GM12891 (cell line): ENCODE results near the gene CYLD.

Source experiments
- POLR2AphosphoS5 ChIP-seq: IDR thresholded peaks from 2 replicates; pipeline ENCODE4 v1.6.1; 2011; ENCODE audit warnings: low read depth, low read length, control low read depth
- SPI1 ChIP-seq: IDR thresholded peaks from 2 replicates; pipeline ENCODE4 v1.6.1; 2011; ENCODE audit warnings: low read depth, low read length, control low read depth
- TAF1 ChIP-seq: IDR thresholded peaks from 2 replicates; pipeline ENCODE4 v1.6.1; 2011; ENCODE audit warnings: low read depth, low read length, control low read depth

GRCh38 chr16:50697881-50698767 is 43.8 kb upstream of the CYLD start:
- no peak for TF ChIP-seq SPI1
- peak; percentile 15; the same call in 1 of the 2 replicates for TF ChIP-seq TAF1
- no peak for TF ChIP-seq POLR2AphosphoS5
